H1 (cell line): ENCODE results near the gene BRD9. TPM values are rescaled to one million over a fixed set of nuclear protein-coding genes. Genes with fewer than 3 reads are reported as not detected.

Experiments used
- CTCF ChIA-PET: fragments of 300-600 bp; sonication (Branson Sonifier 250); formaldehyde crosslinking; loops from one replicate; lab custom pipeline; 2021; ENCODE audit not compliant: partially characterized antibody; lab: Charles Lee
- POLR2A ChIA-PET: fragments of 300-600 bp; sonication (Branson Sonifier 250); formaldehyde crosslinking; loops from one replicate; lab custom pipeline; 2021; ENCODE audit warnings: inconsistent platforms; ENCODE audit not compliant: partially characterized antibody; lab: Charles Lee
- DNase-seq, 2 experiments: peaks; one replicate each; pipeline versions ENCODE4 v3.0.0 to v3.0.0-alpha.2; 2010 to 2022; ENCODE audit warnings: low spot score in 2 of 2, low read depth in 1 of 2, mixed read lengths in 1 of 2
- FAIRE-seq: peaks from 2 replicates; lab custom pipeline; 2011; peaks lifted over from hg19 to GRCh38; lab: Jason Lieb, UNC
- H2AFZ ChIP-seq: 2 replicates; pipeline ENCODE4 v1.8.1; 2012; ENCODE audit warnings: low read length, inconsistent platforms
- H2AK5ac ChIP-seq: 2 replicates; pipeline ENCODE4 v1.6.1; 2013; ENCODE audit warnings: low read depth, low read length
- H2BK120ac ChIP-seq: replicated peaks from 2 replicates; pipeline ENCODE3; 2013; ENCODE audit warnings: low read depth, low read length, inconsistent platforms
- H2BK12ac ChIP-seq: 2 replicates; pipeline ENCODE4 v1.6.1; 2013; ENCODE audit warnings: low read depth, low read length
- H2BK15ac ChIP-seq: 2 replicates; pipeline ENCODE4 v1.6.1; 2013; ENCODE audit warnings: low read length
- H2BK20ac ChIP-seq: 2 replicates; pipeline ENCODE4 v1.6.1; 2013; ENCODE audit warnings: low read length
- H2BK5ac ChIP-seq: 2 replicates; pipeline ENCODE4 v1.6.1; 2013; ENCODE audit warnings: low read depth, low read length
- H3K14ac ChIP-seq: 2 replicates; pipeline ENCODE4 v1.6.1; 2013; ENCODE audit warnings: inconsistent platforms; ENCODE audit not compliant: insufficient read length
- H3K18ac ChIP-seq: 2 replicates; pipeline ENCODE4 v1.6.1; 2013; ENCODE audit warnings: low read length; ENCODE audit errors: extremely low read depth
- H3K23ac ChIP-seq: 2 replicates; pipeline ENCODE4 v1.6.1; 2013; ENCODE audit warnings: inconsistent platforms; ENCODE audit not compliant: insufficient read length
- H3K23me2 ChIP-seq: 2 replicates; pipeline ENCODE4 v1.6.1; 2013; ENCODE audit warnings: low read depth, low read length
- H3K27ac ChIP-seq: 2 replicates; pipeline ENCODE4 v1.6.1; 2011; ENCODE audit warnings: low read depth, low read length, inconsistent platforms
- H3K27me3 ChIP-seq, 4 experiments: replicated peaks in 1 of 4; 1 replicate in 1 of 4; 2 replicates in 3 of 4; pipeline versions ENCODE4 v1.6.1 to v1.8.1; 2011 to 2013; ENCODE audit warnings: low read length in 3 of 4, mild to moderate bottlenecking in 3 of 4, inconsistent platforms in 2 of 4, mixed read lengths in 2 of 4, moderate library complexity in 1 of 4; ENCODE audit not compliant: control insufficient read depth in 3 of 4, insufficient read depth in 3 of 4; ENCODE audit errors: extremely low read depth in 1 of 4
- H3K36me3 ChIP-seq, 4 experiments: 2 replicates each; pipeline versions ENCODE4 v1.6.1 to v1.8.1; 2011 to 2013; ENCODE audit warnings: mild to moderate bottlenecking in 4 of 4, low read length in 3 of 4, moderate library complexity in 2 of 4, control low read depth in 1 of 4, inconsistent platforms in 1 of 4; ENCODE audit not compliant: insufficient read depth in 4 of 4, control insufficient read depth in 2 of 4
- H3K4ac ChIP-seq: replicated peaks from 2 replicates; pipeline ENCODE3; 2013; ENCODE audit warnings: low read length, low read depth, mixed read lengths, inconsistent platforms; ENCODE audit not compliant: insufficient read length
- H3K4me1 ChIP-seq, 4 experiments: replicated peaks in 1 of 4; 1 replicate in 1 of 4; 2 replicates in 3 of 4; pipeline versions ENCODE4 v1.6.1 to v1.8.1; 2011 to 2013; ENCODE audit warnings: low read length in 3 of 4, inconsistent platforms in 2 of 4, mixed read lengths in 1 of 4; ENCODE audit not compliant: insufficient read depth in 4 of 4, control insufficient read depth in 3 of 4
- H3K4me2 ChIP-seq, 2 experiments: 2 replicates each; pipeline versions ENCODE4 v1.6.1 to v1.8.1; 2011 to 2013; ENCODE audit warnings: low read depth in 2 of 2, low read length in 2 of 2, control low read depth in 1 of 2, inconsistent platforms in 1 of 2, mild to moderate bottlenecking in 1 of 2; ENCODE audit not compliant: insufficient read depth in 1 of 2
- H3K4me3 ChIP-seq, 4 experiments: fragments of 200-600, 300-600 bp in 1 of 4; sonication (generic), shearing (Covaris generic), sonication (Bioruptor Twin) in 1 of 4; 2 replicates each; pipeline versions ENCODE4 v1.5.1 to v1.8.1; 2011 to 2016; ENCODE audit warnings: low read length in 4 of 4, low read depth in 3 of 4, control low read depth in 2 of 4, inconsistent platforms in 2 of 4, mild to moderate bottlenecking in 2 of 4, mixed read lengths in 1 of 4, moderate library complexity in 1 of 4; ENCODE audit not compliant: insufficient read depth in 2 of 4; ENCODE audit errors: extremely low read depth in 1 of 4
- H3K56ac ChIP-seq: replicated peaks from 2 replicates; pipeline ENCODE3; 2013; ENCODE audit warnings: low read depth, mild to moderate bottlenecking, mixed read lengths, low read length, inconsistent platforms; ENCODE audit not compliant: insufficient read length
- H3K79me1 ChIP-seq: 2 replicates; pipeline ENCODE4 v1.6.1; 2013; ENCODE audit warnings: low read depth, low read length, control low read depth
- H3K79me2 ChIP-seq, 2 experiments: 2 replicates each; pipeline versions ENCODE4 v1.6.1 to v1.8.1; 2012 to 2013; ENCODE audit warnings: low read length in 2 of 2, mild to moderate bottlenecking in 2 of 2, inconsistent platforms in 1 of 2; ENCODE audit not compliant: insufficient read depth in 2 of 2, control insufficient read depth in 1 of 2
- H3K9ac ChIP-seq, 4 experiments: replicated peaks in 1 of 4; 1 replicate in 1 of 4; 2 replicates in 3 of 4; pipeline versions ENCODE4 v1.6.1 to v1.8.1; 2011 to 2013; ENCODE audit warnings: low read depth in 3 of 4, low read length in 3 of 4, control low read depth in 2 of 4, mild to moderate bottlenecking in 2 of 4, moderate library complexity in 2 of 4, inconsistent platforms in 1 of 4; ENCODE audit errors: extremely low read depth in 1 of 4
- H3K9me3 ChIP-seq, 2 experiments: 2 replicates each; pipeline versions ENCODE4 v1.6.1 to v1.8.1; 2012 to 2013; ENCODE audit warnings: mild to moderate bottlenecking in 2 of 2, moderate library complexity in 2 of 2, control low read depth in 1 of 2, inconsistent platforms in 1 of 2, low read depth in 1 of 2, low read length in 1 of 2, mixed read lengths in 1 of 2; ENCODE audit not compliant: insufficient read depth in 2 of 2
- H4K20me1 ChIP-seq, 2 experiments: replicated peaks in 1 of 2; 2 replicates each; pipeline versions ENCODE3 to v1.8.1; 2011 to 2013; ENCODE audit warnings: inconsistent platforms in 2 of 2, low read length in 2 of 2, mild to moderate bottlenecking in 1 of 2; ENCODE audit not compliant: insufficient read depth in 2 of 2, control insufficient read depth in 1 of 2
- H4K5ac ChIP-seq: 2 replicates; pipeline ENCODE4 v1.6.1; 2013; ENCODE audit warnings: low read length, low read depth, mixed read lengths, inconsistent platforms; ENCODE audit not compliant: insufficient read length
- H4K8ac ChIP-seq: 2 replicates; pipeline ENCODE4 v1.8.0; 2013; ENCODE audit warnings: mild to moderate bottlenecking, moderate library complexity, low read length, inconsistent platforms; ENCODE audit not compliant: insufficient read depth; ENCODE audit errors: extremely low read depth
- H4K91ac ChIP-seq: replicated peaks from 2 replicates; pipeline ENCODE3; 2013; ENCODE audit warnings: low read length, mixed read lengths, inconsistent platforms; ENCODE audit not compliant: insufficient read length
- ASH2L ChIP-seq: fragments of 200-600, 300-600 bp; sonication (generic); IDR thresholded peaks from one replicate; pipeline ENCODE4 v1.7.1; 2017; ENCODE audit warnings: low read length
- BACH1 ChIP-seq: IDR thresholded peaks from 2 replicates; pipeline ENCODE4 v1.6.1; 2012; ENCODE audit warnings: low read length, improper control_type of control experiment
- CBX5 ChIP-seq: fragments of 300-800, 300-1000 bp; sonication (generic); IDR thresholded peaks from 2 replicates; pipeline ENCODE4 v1.7.1; 2016; ENCODE audit warnings: antibody characterized with exemption, low read length, low read depth
- CTBP2 ChIP-seq: IDR thresholded peaks from 2 replicates; pipeline ENCODE4 v1.7.0; 2011; ENCODE audit warnings: borderline replicate concordance, mild to moderate bottlenecking, moderate library complexity, mixed read lengths, low read length; ENCODE audit not compliant: insufficient read depth, insufficient read length
- EZH2 ChIP-seq: fragments of 200-600 bp; sonication (generic); IDR thresholded peaks from 2 replicates; pipeline ENCODE4 v1.7.1; 2012; ENCODE audit warnings: low read depth, mild to moderate bottlenecking, moderate library complexity, low read length, inconsistent platforms; ENCODE audit not compliant: severe bottlenecking
- KDM5A ChIP-seq: fragments of 200-600 bp; IDR thresholded peaks from 2 replicates; pipeline ENCODE4 v1.7.1; 2012; ENCODE audit warnings: mild to moderate bottlenecking, low read length, inconsistent platforms, mixed read lengths
- NRF1 ChIP-seq: IDR thresholded peaks from 2 replicates; pipeline ENCODE4 v1.6.1; 2011; ENCODE audit warnings: mild to moderate bottlenecking, low read depth, low read length, improper control_type of control experiment
- RBBP5 ChIP-seq: IDR thresholded peaks from 2 replicates; pipeline ENCODE4 v1.7.1; 2012; ENCODE audit warnings: low read depth, mild to moderate bottlenecking, inconsistent platforms, low read length, moderate library complexity, borderline replicate concordance
- RFX5 ChIP-seq: IDR thresholded peaks from 2 replicates; pipeline ENCODE4 v1.6.1; 2011; ENCODE audit warnings: low read depth, low read length, improper control_type of control experiment, borderline replicate concordance
- SP2 ChIP-seq: IDR thresholded peaks from 2 replicates; pipeline ENCODE4 v1.6.1; 2012; ENCODE audit warnings: mild to moderate bottlenecking, low read length, inconsistent platforms
- TAF7 ChIP-seq: optimal IDR thresholded peaks from 2 replicates; pipeline ENCODE3; 2011; ENCODE audit warnings: low read depth, mild to moderate bottlenecking, inconsistent platforms, low read length, moderate library complexity, borderline replicate concordance
- WGBS, 2 experiments: shearing (Covaris generic) in 1 of 2; methylation state at CpG; one replicate each; pipeline versions ENCODE4 v1.1.6 to v1.1.7; 2013 to 2015; ENCODE audit warnings: low lambda C conversion rate in 2 of 2, mixed read lengths in 2 of 2, inconsistent platforms in 1 of 2, low coverage in 1 of 2, missing lambda C conversion rate in 1 of 2; ENCODE audit not compliant: insufficient replicate concordance in 2 of 2, insufficient coverage in 1 of 2, insufficient read length in 1 of 2; ENCODE audit errors: extremely low coverage in 1 of 2, missing lambda C conversion rate in 1 of 2; 5-methylcytosine and 5-hydroxymethylcytosine counted together
- polyA plus RNA-seq, 7 experiments: library from polyadenylated mRNA; depleted of rRNA in 3 of 7; stranded (reverse) in 5 of 7; unstranded in 2 of 7; fragments of >200 nt in 5 of 7; fragments of 200-250 nt in 2 of 7; gene quantifications; 1 replicate in 5 of 7; 2 replicates in 1 of 7; 4 replicates in 1 of 7; pipeline versions ENCODE4 v1.2.1 to v1.2.3, GENCODE V29; 2011 to 2013; ENCODE audit warnings: missing spikeins in 2 of 7, mixed read lengths in 2 of 7
- total RNA-seq: library from RNA; stranded (reverse); fragmentation: NEBNext Ultra II Directional; extraction: Animal tissue kit (Norgen Biotek cat#: 25700); gene quantifications from 2 replicates; pipeline ENCODE4 v1.2.1, GENCODE V29; 2021

BRD9 gene
- total and polyA plus RNA-seq, 2 of the 8 experiments (the other 6 are each of a cell fraction or from before 2014, with no cell fraction given): 9.3 to 49.4 TPM

GRCh38 chr5:911601-912000 lies 19.0 kb upstream of the BRD9 start:
- H4K5ac ChIP-seq: no peak overlapping the region
- H3K4me2 ChIP-seq: no peak overlapping the region
- DNase-seq (no peak), FAIRE-seq (no peak)
- no peak overlapping the region for H2AFZ ChIP-seq
- H4K91ac ChIP-seq: no peak overlapping the region
- H3K4ac ChIP-seq: no peak overlapping the region
- no peaks in the 10 kb centered on the region for H3K79me2 ChIP-seq
- H2BK12ac ChIP-seq: no peak overlapping the region
- no peak overlapping the region for H3K56ac ChIP-seq
- peaks cover 34 to 72% (median 62%) of the 10 kb centered on the region in 4 experiments for H3K36me3 ChIP-seq
- TF ChIP-seq TAF7 (no peak), CBX5 (no peak), SP2 (no peak), RFX5 (no peak), KDM5A (no peak), CTBP2 (no peak), ASH2L (no peak), EZH2 (no peak), BACH1 (no peak), RBBP5 (no peak), NRF1 (no peak)
- 92% methylated on average over 11 of the region's 11 CpGs; no CpG with 5 or more reads in 1 of the 2 experiments for WGBS, 2 experiments
- no peak overlapping the region for H2AK5ac ChIP-seq
- H4K8ac ChIP-seq: peak overlapping the region; percentile 83; the same call in 1 of the 2 replicates
- no peak overlapping the region for H2BK15ac ChIP-seq
- H3K18ac ChIP-seq: no peak overlapping the region
- H3K27me3 ChIP-seq: no peaks in the 10 kb centered on the region
- H3K9me3 ChIP-seq: no peaks in the 10 kb centered on the region
- ChIA-PET CTCF (interaction anchor here (1.1 kb wide), 1 partner anchor 9 kb away, joined by 5 read pairs; no protein-coding TSS in a partner anchor), POLR2A (no interaction called here)
- no peaks in the 10 kb centered on the region for H3K4me1 ChIP-seq
- no peak overlapping the region for H3K4me3 ChIP-seq
- no peaks in the 10 kb centered on the region for H3K23me2 ChIP-seq
- H3K23ac ChIP-seq: no peak overlapping the region
- H3K27ac ChIP-seq: no peak overlapping the region
- no peak overlapping the region for H2BK5ac ChIP-seq
- H4K20me1 ChIP-seq: peaks cover 5 to 18% of the 10 kb centered on the region in 2 experiments
- no peak overlapping the region for H2BK20ac ChIP-seq
- no peak overlapping the region for H3K14ac ChIP-seq
- H3K9ac ChIP-seq: no peak overlapping the region
- H3K79me1 ChIP-seq: peaks cover 2% of the 10 kb centered on the region; the same call in 1 of the 2 replicates
- H2BK120ac ChIP-seq: no peak overlapping the region
